NCI-H748 (cell line): ENCODE measurements around the gene UNC5C.

Experiments
- DNase-seq: peaks from one replicate; lab custom pipeline; 2025; ENCODE audit not compliant: unreplicated experiment; lab: John Stamatoyannopoulos, UW

Gene UNC5C

GRCh38 chr4:95410387-95410977 is 138.3 kb downstream of the UNC5C start:
- no peak for DNase-seq

- DNase-seq, result no peak
Measured at GRCh38 chr4:95409750-95410149, 139.0 kb downstream of the UNC5C start.

- DNase-seq, result no peak
Measured at GRCh38 chr4:95409127-95409526, 139.6 kb downstream of the UNC5C start.

- no peak for DNase-seq
Measured at GRCh38 chr4:95402299-95402698, 146.5 kb downstream of the UNC5C start.

GRCh38 chr4:95398217-95398616 is 150.6 kb downstream of the UNC5C start:
- no peak for DNase-seq

GRCh38 chr4:95394752-95395306 is 153.9 kb downstream of the UNC5C start:
- DNase-seq, result no peak

- DNase-seq, result no peak
Measured at GRCh38 chr4:95393821-95394220, 155.0 kb downstream of the UNC5C start.

- peak; percentile 19 for DNase-seq
Measured at GRCh38 chr4:95388911-95389310, 159.9 kb downstream of the UNC5C start.

GRCh38 chr4:95387719-95388118 is 161.1 kb downstream of the UNC5C start:
- DNase-seq, result no peak

GRCh38 chr4:95386410-95386809 is 162.4 kb downstream of the UNC5C start:
- no peak for DNase-seq

GRCh38 chr4:95381843-95382580 is 166.8 kb downstream of the UNC5C start:
- DNase-seq, result no peak

GRCh38 chr4:95379633-95380032 is 169.1 kb downstream of the UNC5C start:
- no peak for DNase-seq

GRCh38 chr4:95377366-95377900 is 171.3 kb downstream of the UNC5C start:
- DNase-seq, result no peak

- no peak for DNase-seq
Measured at GRCh38 chr4:95371476-95372224, 177.1 kb downstream of the UNC5C start.

GRCh38 chr4:95367824-95368223 is 180.9 kb downstream of the UNC5C start:
- DNase-seq, result no peak

- DNase-seq, result no peak
Measured at GRCh38 chr4:95363966-95364365, 184.8 kb downstream of the UNC5C start.

GRCh38 chr4:95363559-95363925 is 185.2 kb downstream of the UNC5C start:
- no peak for DNase-seq

- peak; percentile 60 for DNase-seq
Measured at GRCh38 chr4:95362906-95363558, 185.7 kb downstream of the UNC5C start.

- DNase-seq, result no peak
Measured at GRCh38 chr4:95362066-95362465, 186.7 kb downstream of the UNC5C start.

- no peak for DNase-seq
Measured at GRCh38 chr4:95361696-95361965, 187.1 kb downstream of the UNC5C start.
